ENCODE results near the gene NTM.

DNA sequence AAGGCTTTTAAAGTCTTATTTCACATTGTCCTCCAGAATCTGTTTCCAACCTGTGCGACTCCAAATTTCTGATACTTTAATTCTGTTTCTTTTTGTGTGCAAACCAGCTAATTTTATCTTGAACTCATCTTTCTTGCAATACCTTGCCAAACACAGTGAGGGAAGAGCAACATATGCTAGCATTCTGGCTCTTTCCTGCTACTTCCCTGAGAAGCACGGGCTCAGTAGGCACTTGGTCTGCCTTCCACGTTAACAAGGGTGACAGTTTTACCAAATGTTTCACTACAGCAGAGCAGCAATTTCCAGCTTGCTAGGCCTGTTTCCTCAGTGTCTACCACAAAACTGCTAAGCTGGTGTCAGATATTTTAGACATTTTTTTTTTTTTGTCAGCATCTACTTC lies 405.8 kb downstream of the NTM start:
- TF ChIP-seq ZNF692 (tag by site-specific recombination; IDR thresholded peaks at IDR 0.05) (no peak), ZNF223 (tag by site-specific recombination; IDR thresholded peaks at IDR 0.05) (no peak), ZNF274 (IDR thresholded peaks at IDR 0.05; ENCODE audit: low read length) (no peak), ZNF274 (tag by site-specific recombination; IDR thresholded peaks at IDR 0.05; ENCODE audit: borderline replicate concordance) (no peak)

Data from HEK293 (cell line).